DND-41 (cell line): ENCODE results near the gene IL20.

Experiments used
- EZH2 ChIP-seq: IDR thresholded peaks from 3 replicates; pipeline ENCODE4 v1.6.1; 2012; ENCODE audit warnings: borderline replicate concordance, low read depth, mild to moderate bottlenecking, moderate library complexity, low read length, inconsistent platforms; ENCODE audit not compliant: severe bottlenecking
- TF ChIP-seq, protein P1 (sequence below): IDR thresholded peaks from 2 replicates; pipeline ENCODE4 v1.5.1; 2012; ENCODE audit warnings: borderline replicate concordance, low read length, moderate library complexity, mild to moderate bottlenecking; ENCODE audit not compliant: poor library complexity, severe bottlenecking; ENCODE audit errors: extremely low read depth

- TF ChIP-seq, protein P1, sequence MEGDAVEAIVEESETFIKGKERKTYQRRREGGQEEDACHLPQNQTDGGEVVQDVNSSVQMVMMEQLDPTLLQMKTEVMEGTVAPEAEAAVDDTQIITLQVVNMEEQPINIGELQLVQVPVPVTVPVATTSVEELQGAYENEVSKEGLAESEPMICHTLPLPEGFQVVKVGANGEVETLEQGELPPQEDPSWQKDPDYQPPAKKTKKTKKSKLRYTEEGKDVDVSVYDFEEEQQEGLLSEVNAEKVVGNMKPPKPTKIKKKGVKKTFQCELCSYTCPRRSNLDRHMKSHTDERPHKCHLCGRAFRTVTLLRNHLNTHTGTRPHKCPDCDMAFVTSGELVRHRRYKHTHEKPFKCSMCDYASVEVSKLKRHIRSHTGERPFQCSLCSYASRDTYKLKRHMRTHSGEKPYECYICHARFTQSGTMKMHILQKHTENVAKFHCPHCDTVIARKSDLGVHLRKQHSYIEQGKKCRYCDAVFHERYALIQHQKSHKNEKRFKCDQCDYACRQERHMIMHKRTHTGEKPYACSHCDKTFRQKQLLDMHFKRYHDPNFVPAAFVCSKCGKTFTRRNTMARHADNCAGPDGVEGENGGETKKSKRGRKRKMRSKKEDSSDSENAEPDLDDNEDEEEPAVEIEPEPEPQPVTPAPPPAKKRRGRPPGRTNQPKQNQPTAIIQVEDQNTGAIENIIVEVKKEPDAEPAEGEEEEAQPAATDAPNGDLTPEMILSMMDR = no peak
- no peak for TF ChIP-seq EZH2
These were observed 18.9 kb upstream of the IL20 start for GRCh38 chr1:206846487-206846886.
